ENCODE measurements around the gene BRD2.

- no peak for TF ChIP-seq CTCF (IDR thresholded peaks at IDR 0.05)
- TF ChIP-seq EZH2 (IDR thresholded peaks at IDR 0.05; ENCODE audit: borderline replicate concordance, insufficient read depth, low read depth, low read length, poor library complexity, severe bottlenecking): no peak
Observed at GRCh38 chr6:32970413-32971241, 2.2 kb downstream of the BRD2 start.

Data from B cell (primary cell).